Uterus (tissue), 2 donors: Measurements from ENCODE around the gene SLC15A5.

Experiments
- CTCF ChIP-seq, 4 experiments: fragments of 200-600 bp in 2 of 4; fragments of 450-650 bp in 2 of 4; sonication (generic) in 2 of 4; IDR thresholded peaks; one replicate each; pipeline ENCODE4 v1.5.1; 2016 to 2019; ENCODE audit warnings: antibody characterized with exemption in 4 of 4, mild to moderate bottlenecking in 2 of 4, moderate library complexity in 1 of 4
- POLR2A ChIP-seq, 2 donors: fragments of 450-650 bp; IDR thresholded peaks; one replicate each; pipeline ENCODE4 v1.6.1; 2016; ENCODE audit warnings: antibody characterized with exemption in 2 of 2, mild to moderate bottlenecking in 1 of 2, moderate library complexity in 1 of 2

GRCh38 chr12:16297521-16297920 is 20.0 kb upstream of the SLC15A5 start:
- no peak for TF ChIP-seq CTCF (IDR thresholded peaks at IDR 0.05)
- TF ChIP-seq POLR2A (IDR thresholded peaks at IDR 0.05): no peak
